Measurements from ENCODE around the gene PRKCE. TPM values are rescaled to one million over a fixed set of nuclear protein-coding genes. Genes with fewer than 3 reads are reported as not detected.

PRKCE gene
- total and polyA plus RNA-seq, 2 donors (not counting 3 experiments of a cell fraction or from before 2014, with no cell fraction given): 27.9 to 33.9 TPM

DNA sequence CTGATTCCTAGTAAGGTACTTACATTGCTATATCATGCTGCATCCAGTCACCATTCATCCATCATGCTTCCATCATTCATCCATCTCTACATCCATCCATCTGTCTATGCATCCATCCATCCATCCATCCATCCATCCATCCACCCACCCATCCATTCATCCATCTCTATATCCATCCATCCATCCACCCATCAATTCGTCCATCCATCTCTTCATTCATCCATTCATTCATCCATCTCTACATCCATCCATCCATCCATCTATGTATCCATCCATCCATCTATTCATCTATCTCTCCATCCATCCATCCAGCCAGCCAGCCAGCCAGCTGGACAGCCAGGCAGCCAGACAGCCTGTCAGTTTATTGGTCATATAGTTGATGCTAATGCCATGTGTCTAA is 20.7 kb downstream of the PRKCE start:
- Histone ChIP-seq H3K4me1 (ENCODE audit: control insufficient read depth, extremely low read depth, insufficient read depth, low read length) (peaks cover 16% of the 10 kb centered on the region), H3K27me3 (ENCODE audit: control insufficient read depth in 2 of 2, insufficient read depth in 2 of 2, low read length in 2 of 2) (no peaks in the 10 kb centered on the region), H3K4me3 (replicated peaks in 1 of 3; ENCODE audit: insufficient read depth in 1 of 3, low read depth in 1 of 3, low read length in 3 of 3) (no peak overlapping the region), H4K20me1 (replicated peaks; ENCODE audit: control insufficient read depth, extremely low read depth, insufficient read depth, low read length) (no peaks in the 10 kb centered on the region), H3K79me2 (ENCODE audit: control insufficient read depth, insufficient read depth, low read length) (peaks cover 5% of the 10 kb centered on the region), H2AFZ (ENCODE audit: low read depth, low read length) (no peak overlapping the region), H3K36me3 (ENCODE audit: control insufficient read depth in 2 of 2, extremely low read depth in 1 of 2, insufficient read depth in 2 of 2, low read length in 2 of 2) (no peaks in the 10 kb centered on the region), H3K27ac (ENCODE audit: insufficient read depth, low read depth, low read length) (no peak overlapping the region), H3K9me1 (replicated peaks; ENCODE audit: control insufficient read depth, extremely low read depth, insufficient read depth, low read length) (no peaks in the 10 kb centered on the region), H3K9ac (replicated peaks; ENCODE audit: extremely low read depth, insufficient read depth, low read length) (no peak overlapping the region), H3K4me2 (ENCODE audit: insufficient read depth, low read length) (no peak overlapping the region), H3K9me3 (replicated peaks; ENCODE audit: control insufficient read depth, insufficient read depth, low read length) (no peaks in the 10 kb centered on the region)
- TF ChIP-seq CTCF (IDR thresholded peaks at IDR 0.05; ENCODE audit: extremely low read depth in 1 of 2, insufficient read depth in 1 of 2, low read depth in 1 of 2, low read length in 2 of 2) (no peak), POLR2A (IDR thresholded peaks at IDR 0.05; ENCODE audit: low read depth, low read length) (no peak), GATA2 (IDR thresholded peaks at IDR 0.05; ENCODE audit: insufficient read depth, insufficient read length, low read depth, low read length) (no peak)
- no TSS peak for BruUV-seq (replicated peaks)
- no peak for DNase-seq (ENCODE audit: low read depth, low spot score)
- dilution Hi-C loops (cut with MboI; ENCODE audit: extremely low pct_ligation_motif_present, low sequenced_read_pairs): no loop called here
- ChIA-PET POLR2A (no interaction called here), CTCF (no interaction called here)
- no peak for FAIRE-seq
- intact Hi-C loops (cut with micrococcal nuclease): no loop called here

GRCh38 chr2:45674035-45674816 is 22.8 kb downstream of the PRKCE start:
- Histone ChIP-seq H3K9ac (replicated peaks; ENCODE audit: extremely low read depth, insufficient read depth, low read length) (no peak overlapping the region), H2AFZ (ENCODE audit: low read depth, low read length) (no peak overlapping the region), H3K9me3 (replicated peaks; ENCODE audit: control insufficient read depth, insufficient read depth, low read length) (no peaks in the 10 kb centered on the region), H3K4me1 (ENCODE audit: control insufficient read depth, extremely low read depth, insufficient read depth, low read length) (peaks cover 5% of the 10 kb centered on the region), H3K4me3 (replicated peaks in 1 of 3; ENCODE audit: insufficient read depth in 1 of 3, low read depth in 1 of 3, low read length in 3 of 3) (no peak overlapping the region), H3K27me3 (ENCODE audit: control insufficient read depth in 2 of 2, insufficient read depth in 2 of 2, low read length in 2 of 2) (no peaks in the 10 kb centered on the region), H3K4me2 (ENCODE audit: insufficient read depth, low read length) (no peak overlapping the region), H3K27ac (ENCODE audit: insufficient read depth, low read depth, low read length) (no peak overlapping the region), H3K79me2 (ENCODE audit: control insufficient read depth, insufficient read depth, low read length) (peaks cover 4% of the 10 kb centered on the region), H3K9me1 (replicated peaks; ENCODE audit: control insufficient read depth, extremely low read depth, insufficient read depth, low read length) (no peaks in the 10 kb centered on the region), H4K20me1 (replicated peaks; ENCODE audit: control insufficient read depth, extremely low read depth, insufficient read depth, low read length) (no peaks in the 10 kb centered on the region), H3K36me3 (ENCODE audit: control insufficient read depth in 2 of 2, extremely low read depth in 1 of 2, insufficient read depth in 2 of 2, low read length in 2 of 2) (no peaks in the 10 kb centered on the region)
- peak; percentile 54 for DNase-seq (ENCODE audit: low read depth, low spot score)
- ChIA-PET CTCF (interaction anchor here (1.3 kb wide), 1 partner anchor 13 kb away, joined by 3 read pairs; no protein-coding TSS in a partner anchor), POLR2A (no interaction called here)
- dilution Hi-C loops (cut with MboI; ENCODE audit: extremely low pct_ligation_motif_present, low sequenced_read_pairs): no loop called here
- no TSS peak for BruUV-seq (replicated peaks)
- FAIRE-seq: no peak
- intact Hi-C loops (cut with micrococcal nuclease): no loop called here
- TF ChIP-seq EZH2 (IDR thresholded peaks at IDR 0.05; ENCODE audit: borderline replicate concordance, low read depth, low read length, severe bottlenecking): no peak
- TF ChIP-seq GATA2 (IDR thresholded peaks at IDR 0.05; ENCODE audit: insufficient read depth, insufficient read length, low read depth, low read length): no peak
- TF ChIP-seq MYC (IDR thresholded peaks at IDR 0.05; ENCODE audit: low read depth, low read length): no peak
- TF ChIP-seq JUN (IDR thresholded peaks at IDR 0.05; ENCODE audit: borderline replicate concordance, insufficient read depth, insufficient read length, low read depth): no peak
- no peak for TF ChIP-seq MAX (IDR thresholded peaks at IDR 0.05; ENCODE audit: insufficient read depth, insufficient read length)
- TF ChIP-seq FOS (IDR thresholded peaks at IDR 0.05; ENCODE audit: borderline replicate concordance, insufficient read depth, low read length): no peak
- no peak for TF ChIP-seq POLR2A (IDR thresholded peaks at IDR 0.05; ENCODE audit: low read depth, low read length)
- no peak for TF ChIP-seq POLR2AphosphoS5 (IDR thresholded peaks at IDR 0.05; ENCODE audit: insufficient read depth, low read depth, low read length)
- no peak for TF ChIP-seq CTCF (IDR thresholded peaks at IDR 0.05; ENCODE audit: extremely low read depth in 1 of 2, insufficient read depth in 1 of 2, low read depth in 1 of 2, low read length in 2 of 2)
